GM12878 (cell line): Measurements from ENCODE around the gene REM2. TPM values are rescaled to one million over a fixed set of nuclear protein-coding genes. Genes with fewer than 3 reads are reported as not detected.

Experiments used
- ATAC-seq: fragments of 200-7000 bp; cut with Tn5 transposase; 3 replicates; pipeline ENCODE4 v1.9.1; 2020; ENCODE audit warnings: mild to moderate bottlenecking, moderate library complexity
- BruUV-seq: library from RNA; stranded (reverse); fragments of 400-500 nt; replicated peaks from 2 replicates; lab custom pipeline; 2021; lab: Mats Ljungman, UMichigan
- CTCF ChIA-PET: fragments of 300-600 bp; sonication (Branson Sonifier 250); formaldehyde crosslinking; extraction: SDS; loops from one replicate; lab custom pipeline; 2021; ENCODE audit warnings: inconsistent platforms; lab: Yijun Ruan, JAX
- POLR2A ChIA-PET: fragments of 350-600 bp; formaldehyde crosslinking; extraction: SDS; loops from one replicate; lab custom pipeline; 2021; ENCODE audit warnings: inconsistent platforms; lab: Charles Lee
- RAD21 ChIA-PET: fragments of 300-600 bp; sonication (Branson Sonifier 250); formaldehyde crosslinking; loops from one replicate; lab custom pipeline; 2023; ENCODE audit warnings: antibody characterized with exemption; ENCODE audit not compliant: unreplicated experiment; lab: Charles Lee
- SMC1A ChIA-PET: fragments of 300-600 bp; sonication (Branson Sonifier 250); formaldehyde crosslinking; loops from one replicate; lab custom pipeline; 2023; ENCODE audit not compliant: unreplicated experiment, uncharacterized antibody; lab: Charles Lee
- DNase-seq: peaks from one replicate; pipeline ENCODE4 v3.0.0-alpha.2; 2011; ENCODE audit warnings: low read depth, low spot score
- FAIRE-seq: peaks from 3 replicates; lab custom pipeline; 2011; peaks lifted over from hg19 to GRCh38; lab: Jason Lieb, UNC
- H2AFZ ChIP-seq: 2 replicates; pipeline ENCODE4 v1.6.0; 2011; ENCODE audit warnings: low read depth, low read length, control low read depth; ENCODE audit not compliant: control insufficient read depth
- H3K27ac ChIP-seq: 2 replicates; pipeline ENCODE4 v1.5.1; 2011; ENCODE audit warnings: control low read depth; ENCODE audit not compliant: control insufficient read depth, insufficient read depth
- H3K27me3 ChIP-seq, 2 experiments: replicated peaks in 1 of 2; 2 replicates each; pipeline versions ENCODE4 v1.6.0 to v1.6.1; 2011; ENCODE audit warnings: low read length in 1 of 2; ENCODE audit not compliant: control insufficient read depth in 2 of 2, insufficient read depth in 2 of 2
- H3K36me3 ChIP-seq, 2 experiments: 2 replicates each; pipeline ENCODE4 v1.5.1; 2011; ENCODE audit warnings: low read length in 1 of 2; ENCODE audit not compliant: control insufficient read depth in 2 of 2, insufficient read depth in 2 of 2
- H3K4me1 ChIP-seq: 2 replicates; pipeline ENCODE4 v1.6.1; 2011; ENCODE audit warnings: mild to moderate bottlenecking, low read length, moderate library complexity, mixed read lengths; ENCODE audit not compliant: control insufficient read depth, insufficient read depth
- H3K4me2 ChIP-seq: 2 replicates; pipeline ENCODE4 v1.6.0; 2011; ENCODE audit warnings: control low read depth; ENCODE audit not compliant: control insufficient read depth, insufficient read depth
- H3K4me3 ChIP-seq: fragments of 200-600 bp; sonication (generic); 2 replicates; pipeline ENCODE4 v1.5.1; 2016
- H3K79me2 ChIP-seq: 2 replicates; pipeline ENCODE4 v1.6.0; 2011; ENCODE audit warnings: low read length; ENCODE audit not compliant: control insufficient read depth, insufficient read depth
- H3K9ac ChIP-seq: 2 replicates; pipeline ENCODE4 v1.8.0; 2011; ENCODE audit warnings: low read length, control low read depth, mixed read lengths; ENCODE audit not compliant: control insufficient read depth, insufficient read depth
- H3K9me3 ChIP-seq: replicated peaks from 3 replicates; pipeline ENCODE4 v1.5.1; 2011; ENCODE audit warnings: mild to moderate bottlenecking, low read length; ENCODE audit not compliant: control insufficient read depth, insufficient read depth
- H4K20me1 ChIP-seq: 2 replicates; pipeline ENCODE4 v1.6.0; 2011; ENCODE audit not compliant: control insufficient read depth, insufficient read depth
- ASH2L ChIP-seq: fragments of 300-600, 200-600 bp; sonication (generic); IDR thresholded peaks from 2 replicates; pipeline ENCODE4 v1.6.1; 2017; ENCODE audit warnings: low read depth, mild to moderate bottlenecking, borderline replicate concordance
- BHLHE40 ChIP-seq, 2 experiments: fragments of 450-650 bp in 1 of 2; IDR thresholded peaks; 2 replicates each; pipeline ENCODE4 v1.6.1; 2011 to 2017; ENCODE audit warnings: low read depth in 2 of 2, borderline replicate concordance in 1 of 2, improper control_type of control experiment in 1 of 2, low read length in 1 of 2, mild to moderate bottlenecking in 1 of 2
- GABPA ChIP-seq: IDR thresholded peaks from 2 replicates; pipeline ENCODE4 v1.6.1; 2014; ENCODE audit warnings: antibody characterized with exemption, low read depth, mild to moderate bottlenecking, inconsistent platforms
- IKZF1 ChIP-seq: fragments of 450-650 bp; conservative IDR thresholded peaks from 2 replicates; pipeline ENCODE4 v1.6.1; 2017; ENCODE audit warnings: antibody characterized with exemption, mild to moderate bottlenecking
- KAT2A ChIP-seq: conservative IDR thresholded peaks from 2 replicates; pipeline ENCODE4 v1.6.1; 2011; ENCODE audit warnings: low read depth, low read length; ENCODE audit not compliant: control insufficient read depth
- RAD51 ChIP-seq: fragments of 450-650 bp; IDR thresholded peaks from 2 replicates; pipeline ENCODE4 v1.6.1; 2016; ENCODE audit warnings: moderate library complexity, mild to moderate bottlenecking, inconsistent platforms
- ZNF274 ChIP-seq: IDR thresholded peaks from one replicate; pipeline ENCODE4 v1.8.0; 2011; ENCODE audit not compliant: insufficient read length, insufficient read depth
- ZSCAN29 ChIP-seq: fragments of 450-650 bp; IDR thresholded peaks from 2 replicates; pipeline ENCODE4 v1.6.1; 2017; ENCODE audit warnings: mild to moderate bottlenecking, moderate library complexity
- WGBS: methylation state at CpG from one replicate; pipeline ENCODE4 v1.1.6; 2016; ENCODE audit warnings: low lambda C conversion rate; ENCODE audit not compliant: insufficient replicate concordance, insufficient coverage; ENCODE audit errors: missing lambda C conversion rate; 5-methylcytosine and 5-hydroxymethylcytosine counted together
- in situ Hi-C: fragments of 300-500 bp; cut with MboI; formaldehyde crosslinking; loops from 9 replicates; pipeline ENCODE4 v1.14.3; 2018; ENCODE audit warnings: mixed read lengths
- intact Hi-C: fragments of 100-400 bp; cut with micrococcal nuclease; formaldehyde crosslinking; loops from one replicate; pipeline ENCODE4 v1.14.2; 2022; ENCODE audit not compliant: unreplicated experiment
- polyA plus RNA-seq, 11 experiments: library from polyadenylated mRNA; depleted of rRNA in 4 of 11; unstranded in 6 of 11; stranded (reverse) in 5 of 11; fragments of >200 nt; fragmentation: Nextera tagmentation in 4 of 11; fragmentation: Illumina TruSeq in 1 of 11; extraction: Ambion mirVana in 4 of 11; extraction: Trizol in 1 of 11; gene quantifications; 1 replicate in 1 of 11; 2 replicates in 10 of 11; pipeline versions ENCODE4 v1.2.1 to v1.2.3, GENCODE V29; 2011 to 2016; ENCODE audit warnings: inconsistent platforms in 2 of 11, missing spikeins in 2 of 11, low read depth in 1 of 11
- total RNA-seq, 4 experiments: library from RNA; depleted of rRNA in 3 of 4; stranded (reverse); fragments of >200 nt in 3 of 4; fragmentation: Illumina TruSeq in 1 of 4; extraction: Trizol in 1 of 4; gene quantifications; 2 replicates each; pipeline versions ENCODE4 v1.2.1 to v1.2.3, GENCODE V29; 2013 to 2021
- TF ChIP-seq, protein P1 (sequence below): IDR thresholded peaks from 2 replicates; pipeline ENCODE4 v1.6.1; 2012; ENCODE audit warnings: low read depth, low read length, improper control_type of control experiment
- TF ChIP-seq, protein P2 (sequence below): fragments of 450-650 bp; IDR thresholded peaks from 2 replicates; pipeline ENCODE4 v1.6.1; 2017; ENCODE audit warnings: mild to moderate bottlenecking, moderate library complexity
- TF ChIP-seq, protein P3 (sequence below): IDR thresholded peaks from 2 replicates; pipeline ENCODE4 v1.6.1; 2011; ENCODE audit warnings: mild to moderate bottlenecking, low read depth, low read length, moderate library complexity; ENCODE audit not compliant: insufficient replicate concordance
- TF ChIP-seq, protein P4 (sequence below): fragments of 450-650 bp; IDR thresholded peaks from 2 replicates; pipeline ENCODE4 v1.6.1; 2017; ENCODE audit warnings: mild to moderate bottlenecking, low read depth, inconsistent platforms; ENCODE audit not compliant: poor library complexity, severe bottlenecking

The REM2 gene
- total and polyA plus RNA-seq, 10 of the 15 experiments (the other 5 are each of a cell fraction or from before 2014, with no cell fraction given), result 0.27 to 1.5 (median 0.83) TPM

DNA sequence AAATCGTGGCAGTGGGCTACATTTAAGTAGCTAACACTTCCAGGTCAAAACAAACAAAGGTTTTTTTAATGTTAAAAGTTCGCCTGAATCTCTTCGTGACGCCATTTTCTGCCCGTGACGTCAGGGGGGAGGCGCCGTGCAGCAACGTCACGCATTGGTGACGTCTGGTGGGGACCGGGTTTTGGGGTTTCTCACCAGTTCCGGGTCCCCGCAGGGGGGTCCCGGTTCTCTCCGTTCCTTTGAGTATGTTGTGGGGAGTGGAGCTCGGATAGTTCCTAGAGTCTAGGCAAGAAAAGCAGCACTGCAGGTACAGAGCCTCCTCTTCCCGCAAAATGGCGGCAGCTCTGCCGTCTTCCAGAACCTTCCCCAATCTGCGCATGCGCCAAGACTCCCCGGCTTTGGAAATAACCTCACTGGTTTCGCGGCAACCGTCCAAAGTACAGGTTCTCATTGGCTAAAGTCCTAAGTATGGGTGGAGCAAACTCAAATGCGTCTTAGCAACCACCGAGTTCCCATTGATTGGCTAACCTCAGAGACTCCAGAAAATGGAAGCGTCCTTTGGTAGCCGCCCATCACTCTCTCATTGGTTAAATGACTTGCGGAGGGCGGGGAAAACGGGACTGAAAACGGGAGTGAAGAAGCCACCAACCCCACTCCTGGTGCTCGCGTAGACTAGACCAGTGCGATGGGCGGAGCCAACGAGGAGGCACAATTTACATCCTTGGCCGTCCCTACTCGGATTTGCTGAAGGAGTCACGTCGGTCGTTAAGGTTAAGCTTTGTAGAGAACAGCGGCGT, 36.0 kb downstream of the REM2 start, which contains the start of gene RBM23:
Gene RBM23 (minus strand): TSS at position 346 of the 797 bp plus-strand sequence.
- H3K9ac ChIP-seq, result peak within 1 kb of the TSS; percentile 89
- no peaks in the 10 kb centered on the region for H4K20me1 ChIP-seq
- SMC1A ChIA-PET, result interaction anchor here (0.9 to 2.6 kb wide), 15 partner anchors 8 to 600 kb away, joined by 3 to 19 read pairs (median 4); partner anchors contain the start of genes HAUS4, LRP10, OXA1L and PRMT5
- DNase-seq (peak; percentile 100), FAIRE-seq (peak; percentile 99), ATAC-seq (peak; percentile 98)
- under 1% methylated on average over 46 of the region's 46 CpGs for WGBS
- in situ Hi-C loops, result no loop called here
- RAD21 ChIA-PET, result interaction anchor here (0.7 to 3.3 kb wide), 16 partner anchors 8 to 349 kb away, joined by 3 to 17 read pairs (median 5); partner anchors contain the start of genes ACIN1, C14orf119, HAUS4 and LRP10
- peak within 1 kb of the TSS; percentile 95 for H3K4me2 ChIP-seq
- no peaks in the 10 kb centered on the region for H3K9me3 ChIP-seq
- H3K36me3 ChIP-seq, result peaks cover 8 to 11% of the 10 kb centered on the region in 2 experiments
- no peaks in the 10 kb centered on the region for H3K27me3 ChIP-seq
- peak within 1 kb of the TSS; percentile 97 for H3K27ac ChIP-seq
- CTCF ChIA-PET, result interaction anchor here (0.9 to 6.0 kb wide), 19 partner anchors 9 to 534 kb away, joined by 3 to 56 read pairs (median 4); partner anchors contain the start of genes HAUS4, LRP10, OXA1L and PRMT5
- peak within 1 kb of the TSS; percentile 85 for H2AFZ ChIP-seq
- intact Hi-C loops, result loop anchor here (1.0 to 10.0 kb wide), 3 partner anchors 10 to 434 kb away; partner anchors contain the start of genes LRP10 and PRMT5
- peaks cover 8% of the 10 kb centered on the region for H3K4me1 ChIP-seq
- POLR2A ChIA-PET, result interaction anchor here (0.6 to 6.2 kb wide), 11 partner anchors 9 to 176 kb away, joined by 3 to 73 read pairs (median 4); partner anchors contain the start of genes ACIN1, C14orf119, PRMT5 and REM2
- H3K4me3 ChIP-seq, result peak within 1 kb of the TSS; percentile 96
- peaks cover 33% of the 10 kb centered on the region for H3K79me2 ChIP-seq
- no TSS peak for BruUV-seq
- TF ChIP-seq, protein P1, sequence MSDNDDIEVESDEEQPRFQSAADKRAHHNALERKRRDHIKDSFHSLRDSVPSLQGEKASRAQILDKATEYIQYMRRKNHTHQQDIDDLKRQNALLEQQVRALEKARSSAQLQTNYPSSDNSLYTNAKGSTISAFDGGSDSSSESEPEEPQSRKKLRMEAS, result peak; percentile 73
- TF ChIP-seq ZSCAN29 (peak; percentile 100), ZNF274 (no peak), RAD51 (peak; percentile 86), GABPA (peak; percentile 41; the same call in 1 of the 2 replicates), IKZF1 (peak; percentile 70), KAT2A (no peak), BHLHE40 (IDR thresholded peaks at IDR 0.05; ENCODE audit: borderline replicate concordance in 1 of 2, low read depth in 2 of 2, low read length in 1 of 2) (peak; percentile 33 to 56; a peak in 2 of 4 replicates), ASH2L (no peak)
- TF ChIP-seq, protein P2, sequence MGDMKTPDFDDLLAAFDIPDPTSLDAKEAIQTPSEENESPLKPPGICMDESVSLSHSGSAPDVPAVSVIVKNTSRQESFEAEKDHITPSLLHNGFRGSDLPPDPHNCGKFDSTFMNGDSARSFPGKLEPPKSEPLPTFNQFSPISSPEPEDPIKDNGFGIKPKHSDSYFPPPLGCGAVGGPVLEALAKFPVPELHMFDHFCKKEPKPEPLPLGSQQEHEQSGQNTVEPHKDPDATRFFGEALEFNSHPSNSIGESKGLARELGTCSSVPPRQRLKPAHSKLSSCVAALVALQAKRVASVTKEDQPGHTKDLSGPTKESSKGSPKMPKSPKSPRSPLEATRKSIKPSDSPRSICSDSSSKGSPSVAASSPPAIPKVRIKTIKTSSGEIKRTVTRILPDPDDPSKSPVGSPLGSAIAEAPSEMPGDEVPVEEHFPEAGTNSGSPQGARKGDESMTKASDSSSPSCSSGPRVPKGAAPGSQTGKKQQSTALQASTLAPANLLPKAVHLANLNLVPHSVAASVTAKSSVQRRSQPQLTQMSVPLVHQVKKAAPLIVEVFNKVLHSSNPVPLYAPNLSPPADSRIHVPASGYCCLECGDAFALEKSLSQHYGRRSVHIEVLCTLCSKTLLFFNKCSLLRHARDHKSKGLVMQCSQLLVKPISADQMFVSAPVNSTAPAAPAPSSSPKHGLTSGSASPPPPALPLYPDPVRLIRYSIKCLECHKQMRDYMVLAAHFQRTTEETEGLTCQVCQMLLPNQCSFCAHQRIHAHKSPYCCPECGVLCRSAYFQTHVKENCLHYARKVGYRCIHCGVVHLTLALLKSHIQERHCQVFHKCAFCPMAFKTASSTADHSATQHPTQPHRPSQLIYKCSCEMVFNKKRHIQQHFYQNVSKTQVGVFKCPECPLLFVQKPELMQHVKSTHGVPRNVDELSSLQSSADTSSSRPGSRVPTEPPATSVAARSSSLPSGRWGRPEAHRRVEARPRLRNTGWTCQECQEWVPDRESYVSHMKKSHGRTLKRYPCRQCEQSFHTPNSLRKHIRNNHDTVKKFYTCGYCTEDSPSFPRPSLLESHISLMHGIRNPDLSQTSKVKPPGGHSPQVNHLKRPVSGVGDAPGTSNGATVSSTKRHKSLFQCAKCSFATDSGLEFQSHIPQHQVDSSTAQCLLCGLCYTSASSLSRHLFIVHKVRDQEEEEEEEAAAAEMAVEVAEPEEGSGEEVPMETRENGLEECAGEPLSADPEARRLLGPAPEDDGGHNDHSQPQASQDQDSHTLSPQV, result peak; percentile 88
- TF ChIP-seq, protein P3, sequence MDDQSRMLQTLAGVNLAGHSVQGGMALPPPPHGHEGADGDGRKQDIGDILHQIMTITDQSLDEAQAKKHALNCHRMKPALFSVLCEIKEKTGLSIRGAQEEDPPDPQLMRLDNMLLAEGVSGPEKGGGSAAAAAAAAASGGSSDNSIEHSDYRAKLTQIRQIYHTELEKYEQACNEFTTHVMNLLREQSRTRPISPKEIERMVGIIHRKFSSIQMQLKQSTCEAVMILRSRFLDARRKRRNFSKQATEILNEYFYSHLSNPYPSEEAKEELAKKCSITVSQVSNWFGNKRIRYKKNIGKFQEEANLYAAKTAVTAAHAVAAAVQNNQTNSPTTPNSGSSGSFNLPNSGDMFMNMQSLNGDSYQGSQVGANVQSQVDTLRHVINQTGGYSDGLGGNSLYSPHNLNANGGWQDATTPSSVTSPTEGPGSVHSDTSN, result peak; percentile 63
- TF ChIP-seq, protein P4, sequence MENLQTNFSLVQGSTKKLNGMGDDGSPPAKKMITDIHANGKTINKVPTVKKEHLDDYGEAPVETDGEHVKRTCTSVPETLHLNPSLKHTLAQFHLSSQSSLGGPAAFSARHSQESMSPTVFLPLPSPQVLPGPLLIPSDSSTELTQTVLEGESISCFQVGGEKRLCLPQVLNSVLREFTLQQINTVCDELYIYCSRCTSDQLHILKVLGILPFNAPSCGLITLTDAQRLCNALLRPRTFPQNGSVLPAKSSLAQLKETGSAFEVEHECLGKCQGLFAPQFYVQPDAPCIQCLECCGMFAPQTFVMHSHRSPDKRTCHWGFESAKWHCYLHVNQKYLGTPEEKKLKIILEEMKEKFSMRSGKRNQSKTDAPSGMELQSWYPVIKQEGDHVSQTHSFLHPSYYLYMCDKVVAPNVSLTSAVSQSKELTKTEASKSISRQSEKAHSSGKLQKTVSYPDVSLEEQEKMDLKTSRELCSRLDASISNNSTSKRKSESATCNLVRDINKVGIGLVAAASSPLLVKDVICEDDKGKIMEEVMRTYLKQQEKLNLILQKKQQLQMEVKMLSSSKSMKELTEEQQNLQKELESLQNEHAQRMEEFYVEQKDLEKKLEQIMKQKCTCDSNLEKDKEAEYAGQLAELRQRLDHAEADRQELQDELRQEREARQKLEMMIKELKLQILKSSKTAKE, result peak; percentile 73
